Hepatocyte (in vitro differentiated cells): ENCODE results near the gene RAI1. TPM values are rescaled to one million over a fixed set of nuclear protein-coding genes. Genes with fewer than 3 reads are reported as not detected.

Source experiments
- DNase-seq: peaks from one replicate; pipeline ENCODE4 v3.0.0-alpha.2; 2016; ENCODE audit warnings: low spot score
- H2AFZ ChIP-seq: fragments of 200-600 bp; sonication (generic); 2 replicates; pipeline ENCODE4 v1.6.0; 2016; ENCODE audit warnings: antibody characterized with exemption, mild to moderate bottlenecking
- H3K27ac ChIP-seq: fragments of 200-600 bp; sonication (generic); 2 replicates; pipeline ENCODE4 v1.5.1; 2016; ENCODE audit warnings: mild to moderate bottlenecking
- H3K27me3 ChIP-seq: fragments of 200-600 bp; sonication (generic); 2 replicates; pipeline ENCODE4 v1.6.1; 2016
- H3K36me3 ChIP-seq: fragments of 200-600 bp; sonication (generic); replicated peaks from 2 replicates; pipeline ENCODE4 v1.5.1; 2016; ENCODE audit warnings: low read depth; ENCODE audit not compliant: insufficient read depth
- H3K4me1 ChIP-seq: fragments of 200-600 bp; sonication (generic); 2 replicates; pipeline ENCODE4 v1.5.1; 2016; ENCODE audit warnings: mild to moderate bottlenecking, moderate library complexity; ENCODE audit not compliant: insufficient read depth
- H3K4me2 ChIP-seq: fragments of 200-600 bp; sonication (generic); 2 replicates; pipeline ENCODE4 v1.6.0; 2016
- H3K4me3 ChIP-seq: fragments of 200-600 bp; sonication (generic); 2 replicates; pipeline ENCODE4 v1.5.1; 2016; ENCODE audit warnings: mild to moderate bottlenecking
- H3K79me2 ChIP-seq: fragments of 200-600 bp; sonication (generic); 2 replicates; pipeline ENCODE4 v1.6.0; 2017; ENCODE audit warnings: mild to moderate bottlenecking
- H3K9me2 ChIP-seq: fragments of 200-600 bp; sonication (generic); replicated peaks from 2 replicates; pipeline ENCODE4 v1.6.0; 2017; ENCODE audit warnings: mild to moderate bottlenecking; ENCODE audit not compliant: insufficient read depth
- H3K9me3 ChIP-seq: fragments of 200-600 bp; sonication (generic); 2 replicates; pipeline ENCODE4 v1.5.1; 2016; ENCODE audit warnings: low read depth, mild to moderate bottlenecking
- H4K20me1 ChIP-seq: fragments of 200-600 bp; sonication (generic); 2 replicates; pipeline ENCODE4 v1.6.0; 2016; ENCODE audit warnings: mild to moderate bottlenecking; ENCODE audit not compliant: insufficient read depth, poor library complexity, severe bottlenecking
- CTCF ChIP-seq: fragments of 200-600 bp; sonication (generic); IDR thresholded peaks from 2 replicates; pipeline ENCODE4 v1.5.1; 2016; ENCODE audit warnings: antibody characterized with exemption, mild to moderate bottlenecking; ENCODE audit not compliant: poor library complexity
- EZH2 ChIP-seq: fragments of 200-600 bp; sonication (generic); IDR thresholded peaks from 2 replicates; pipeline ENCODE4 v1.6.1; 2016; ENCODE audit warnings: antibody characterized with exemption, mild to moderate bottlenecking, borderline replicate concordance
- EZH2phosphoT487 ChIP-seq: fragments of 200-600 bp; sonication (generic); IDR thresholded peaks from one replicate; pipeline ENCODE4 v1.6.1; 2018; ENCODE audit warnings: antibody characterized with exemption, mild to moderate bottlenecking, low read depth, moderate library complexity; ENCODE audit not compliant: unreplicated experiment, severe bottlenecking
- WGBS: methylation state at CpG from one replicate; pipeline ENCODE4 v1.1.6; 2016; ENCODE audit warnings: low lambda C conversion rate; ENCODE audit errors: missing lambda C conversion rate; 5-methylcytosine and 5-hydroxymethylcytosine counted together
- polyA plus RNA-seq: library from polyadenylated mRNA; unstranded; fragments of >200 nt; fragmentation: Nextera tagmentation; extraction: Ambion mirVana; gene quantifications from 2 replicates; pipeline ENCODE4 v1.2.1, GENCODE V29; 2016
- total RNA-seq: library from RNA; depleted of rRNA; stranded (reverse); fragments of >200 nt; gene quantifications from 2 replicates; pipeline ENCODE4 v1.2.3, GENCODE V29; 2014

RAI1 gene
- total and polyA plus RNA-seq, 2 experiments from 2014 or later: 20.2 to 23.8 TPM

DNA sequence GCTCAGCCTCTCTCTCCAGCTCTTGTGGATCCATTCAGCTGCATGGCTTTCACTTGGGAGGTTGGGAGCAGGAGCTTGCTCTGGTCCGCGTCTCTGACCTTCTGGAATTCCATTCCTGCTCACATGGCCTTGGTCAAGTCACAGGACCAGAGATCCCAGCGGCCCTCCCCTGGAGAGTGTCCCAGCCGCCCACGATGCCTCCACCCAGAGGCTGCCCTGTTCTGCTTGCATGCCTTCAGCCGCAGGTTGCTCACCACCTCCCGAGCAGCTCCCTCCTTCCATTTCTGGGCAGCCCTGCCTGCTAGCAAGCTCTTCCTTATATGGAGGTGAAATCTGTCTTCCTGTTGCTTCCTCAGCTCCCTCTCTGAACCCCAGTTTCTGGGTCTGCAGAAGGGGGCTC is 32.6 kb downstream of the RAI1 start:
- peak overlapping the region; percentile 97 for H3K27ac ChIP-seq
- peak; percentile 58 for DNase-seq

GRCh38 chr17:17714261-17714866 is 33.1 kb downstream of the RAI1 start:
- H3K4me1 ChIP-seq: peaks cover 57% of the 10 kb centered on the region
- peak overlapping the region; percentile 97 for H3K27ac ChIP-seq
- H3K79me2 ChIP-seq: peaks cover 90% of the 10 kb centered on the region
- H3K9me3 ChIP-seq: no peaks in the 10 kb centered on the region
- H3K27me3 ChIP-seq: no peaks in the 10 kb centered on the region
- H3K9me2 ChIP-seq: no peaks in the 10 kb centered on the region
- 72% methylated on average over 16 of the region's 16 CpGs for WGBS
- TF ChIP-seq CTCF: no peak
- DNase-seq: no peak
- no peak overlapping the region for H3K4me2 ChIP-seq
- no peak overlapping the region for H2AFZ ChIP-seq
- peaks cover 44% of the 10 kb centered on the region for H4K20me1 ChIP-seq
- H3K4me3 ChIP-seq: no peak overlapping the region
- H3K36me3 ChIP-seq: no peaks in the 10 kb centered on the region

More for the DNA sequence above, 32.6 kb downstream of the RAI1 start:
- peaks cover 58% of the 10 kb centered on the region for H3K4me1 ChIP-seq
- H4K20me1 ChIP-seq: peaks cover 38% of the 10 kb centered on the region
- H3K4me2 ChIP-seq: no peak overlapping the region
- H3K9me3 ChIP-seq: no peaks in the 10 kb centered on the region
- no peak for TF ChIP-seq EZH2
- TF ChIP-seq EZH2phosphoT487: no peak
- no peak overlapping the region for H3K4me3 ChIP-seq
- 66% methylated on average over 7 of the region's 7 CpGs for WGBS
- no peaks in the 10 kb centered on the region for H3K9me2 ChIP-seq
- H3K36me3 ChIP-seq: no peaks in the 10 kb centered on the region
- H2AFZ ChIP-seq: no peak overlapping the region
- H3K27me3 ChIP-seq: no peaks in the 10 kb centered on the region
- H3K79me2 ChIP-seq: peaks cover 90% of the 10 kb centered on the region

GRCh38 chr17:17714879-17715278 is 33.6 kb downstream of the RAI1 start:
- no peaks in the 10 kb centered on the region for H3K9me3 ChIP-seq
- DNase-seq: no peak
- no peaks in the 10 kb centered on the region for H3K36me3 ChIP-seq
- H3K27me3 ChIP-seq: no peaks in the 10 kb centered on the region
- peaks cover 53% of the 10 kb centered on the region for H3K4me1 ChIP-seq
- H3K4me3 ChIP-seq: no peak overlapping the region
- peaks cover 48% of the 10 kb centered on the region for H4K20me1 ChIP-seq
- H3K27ac ChIP-seq: peak overlapping the region; percentile 97
- H3K4me2 ChIP-seq: no peak overlapping the region
- no peak for TF ChIP-seq CTCF
- TF ChIP-seq EZH2: no peak
- no peak for TF ChIP-seq EZH2phosphoT487
- WGBS: 97% methylated on average over 3 of the region's 3 CpGs
- peaks cover 90% of the 10 kb centered on the region for H3K79me2 ChIP-seq
- no peak overlapping the region for H2AFZ ChIP-seq
- H3K9me2 ChIP-seq: no peaks in the 10 kb centered on the region

DNA sequence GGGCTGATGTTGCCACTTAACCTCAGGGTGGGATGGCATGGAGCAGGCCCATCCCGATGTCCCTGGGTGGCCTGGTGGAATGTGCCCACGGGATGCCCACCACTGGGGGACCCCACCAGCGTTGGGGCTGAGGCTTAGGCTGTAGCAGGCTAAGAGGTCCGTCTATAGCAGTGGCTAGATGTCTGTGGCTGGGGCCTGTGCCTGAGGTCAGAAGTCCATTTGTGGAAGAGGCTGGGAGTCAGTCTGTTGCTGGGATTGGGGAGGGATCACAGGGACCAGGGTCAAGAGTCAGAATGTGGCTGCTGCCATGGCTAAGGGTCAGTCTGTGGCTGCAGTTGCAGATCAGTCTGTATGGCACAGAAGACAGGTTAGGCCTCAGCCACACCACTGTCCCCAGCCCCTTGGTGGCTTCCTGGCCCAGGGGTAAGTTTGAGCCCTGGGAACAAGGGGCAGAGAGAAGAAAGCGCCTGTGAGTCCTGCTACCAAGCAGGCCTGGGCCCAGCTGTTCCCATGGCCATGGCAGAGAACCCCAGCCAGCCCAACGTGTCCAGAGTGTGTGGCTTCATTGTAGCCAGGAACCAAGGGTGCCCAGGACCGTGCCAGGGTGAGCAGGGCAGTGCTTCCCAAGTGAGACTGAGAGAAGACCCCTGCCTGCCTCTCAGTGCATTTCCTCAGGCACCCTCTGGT is 35.7 kb downstream of the RAI1 start:
- Histone ChIP-seq H3K9me3 (no peaks in the 10 kb centered on the region), H3K27ac (no peak overlapping the region), H2AFZ (no peak overlapping the region), H3K9me2 (no peaks in the 10 kb centered on the region), H3K4me2 (no peak overlapping the region), H3K79me2 (peaks cover 100% of the 10 kb centered on the region), H3K4me1 (peaks cover 35% of the 10 kb centered on the region), H3K27me3 (no peaks in the 10 kb centered on the region), H3K4me3 (no peak overlapping the region), H4K20me1 (peaks cover 66% of the 10 kb centered on the region), H3K36me3 (no peaks in the 10 kb centered on the region)
- TF ChIP-seq EZH2phosphoT487 (no peak), EZH2 (no peak), CTCF (no peak)
- no peak for DNase-seq
- WGBS: 81% methylated on average over 7 of the region's 7 CpGs
